A549 (cell line): ENCODE data around the gene F2R. TPM values are rescaled to one million over a fixed set of nuclear protein-coding genes. Genes with fewer than 3 reads are reported as not detected.

Experiments
- ATAC-seq, 2 experiments: fragments of 200-7000 bp in 1 of 2; fragments of >200 bp in 1 of 2; cut with Nextera tagmentation in 1 of 2; cut with Tn5 transposase in 1 of 2; 3 replicates each; pipeline versions ENCODE4 v1.8.0 to v1.9.1; 2018 to 2020; ENCODE audit warnings: mild to moderate bottlenecking in 1 of 2, moderate library complexity in 1 of 2
- CTCF ChIA-PET: fragments of 300-600 bp; sonication (Branson Sonifier 250); formaldehyde crosslinking; extraction: SDS; loops from one replicate; lab custom pipeline; 2021; ENCODE audit warnings: antibody characterized with exemption, inconsistent platforms; lab: Yijun Ruan, JAX
- POLR2A ChIA-PET: fragments of 350-600 bp; formaldehyde crosslinking; extraction: SDS; loops from one replicate; lab custom pipeline; 2021; ENCODE audit warnings: antibody characterized with exemption, inconsistent platforms; lab: Yijun Ruan, JAX
- DNase-seq, 2 experiments: peaks; one replicate each; pipeline versions ENCODE4 v3.0.0 to v3.0.0-alpha.2; 2011 to 2016; ENCODE audit warnings: low read depth in 1 of 2, low spot score in 1 of 2
- FAIRE-seq: peaks from 2 replicates; lab custom pipeline; 2011; peaks lifted over from hg19 to GRCh38; lab: Jason Lieb, UNC
- H3K27ac ChIP-seq, 2 experiments: fragments of >200 bp; sonication (Bioruptor Twin); formaldehyde crosslinking; 3 replicates each; pipeline ENCODE4 v1.5.1; 2016 to 2017
- H3K4me1 ChIP-seq: fragments of >200 bp; sonication (Bioruptor Twin); formaldehyde crosslinking; 3 replicates; pipeline ENCODE4 v1.6.1; 2016
- H3K4me2 ChIP-seq: fragments of >200 bp; sonication (Bioruptor Twin); formaldehyde crosslinking; 3 replicates; pipeline ENCODE4 v1.6.1; 2016
- H3K4me3 ChIP-seq: fragments of >200 bp; sonication (Bioruptor Twin); formaldehyde crosslinking; 3 replicates; pipeline ENCODE4 v1.5.1; 2016
- H3K9me3 ChIP-seq: fragments of >200 bp; sonication (Bioruptor Twin); formaldehyde crosslinking; 3 replicates; pipeline ENCODE4 v1.6.1; 2016
- BHLHE40 ChIP-seq: IDR thresholded peaks from 2 replicates; pipeline ENCODE4 v1.6.1; 2012; ENCODE audit warnings: low read depth, low read length, inconsistent platforms
- CEBPB ChIP-seq, 2 experiments: fragments of >200 bp in 1 of 2; sonication (Bioruptor Twin) in 1 of 2; formaldehyde crosslinking in 1 of 2; IDR thresholded peaks; 2 replicates each; pipeline ENCODE4 v1.6.1; 2012 to 2016
- EHF ChIP-seq: fragments of 250-450 bp; sonication (Bioruptor Pico); IDR thresholded peaks from 2 replicates; pipeline ENCODE4 v1.5.0; 2020; ENCODE audit warnings: mild to moderate bottlenecking
- FOSB ChIP-seq: fragments of 250-450 bp; sonication (Bioruptor Pico); IDR thresholded peaks from 2 replicates; pipeline ENCODE4 v1.5.0; 2020; ENCODE audit warnings: mild to moderate bottlenecking, moderate library complexity
- FOXS1 ChIP-seq: fragments of 250-450 bp; sonication (Bioruptor Pico); IDR thresholded peaks from 2 replicates; pipeline ENCODE4 v1.5.0; 2020; ENCODE audit warnings: mild to moderate bottlenecking, moderate library complexity
- HDAC2 ChIP-seq: fragments of 200-600 bp; sonication (generic); IDR thresholded peaks from 2 replicates; pipeline ENCODE4 v1.6.1; 2016
- HEYL ChIP-seq: fragments of 250-450 bp; sonication (Bioruptor Pico); IDR thresholded peaks from 2 replicates; pipeline ENCODE4 v1.8.0; 2021; ENCODE audit warnings: mild to moderate bottlenecking, moderate library complexity
- JUNB ChIP-seq: fragments of >200 bp; sonication (Bioruptor Twin); formaldehyde crosslinking; IDR thresholded peaks from 2 replicates; pipeline ENCODE4 v1.6.1; 2016
- KDM5A ChIP-seq: fragments of 200-600 bp; sonication (generic); IDR thresholded peaks from 2 replicates; pipeline ENCODE4 v1.6.1; 2016; ENCODE audit warnings: antibody characterized with exemption, mild to moderate bottlenecking
- MAZ ChIP-seq: fragments of 150-350 bp; IDR thresholded peaks from 2 replicates; pipeline ENCODE4 v1.6.1; 2014; ENCODE audit warnings: antibody characterized with exemption, low read depth, low read length, borderline replicate concordance
- MYC ChIP-seq: IDR thresholded peaks from 2 replicates; pipeline ENCODE4 v1.6.1; 2012; ENCODE audit warnings: mild to moderate bottlenecking, inconsistent platforms, low read length, improper control_type of control experiment, borderline replicate concordance
- NFE2L2 ChIP-seq: fragments of 150-350 bp; conservative IDR thresholded peaks from 2 replicates; pipeline ENCODE4 v1.6.1; 2014; ENCODE audit warnings: low read length
- NPAS2 ChIP-seq: fragments of 250-450 bp; sonication (Bioruptor Pico); IDR thresholded peaks from 2 replicates; pipeline ENCODE4 v1.8.0; 2022; ENCODE audit warnings: mild to moderate bottlenecking, moderate library complexity, borderline replicate concordance
- PBX3 ChIP-seq: IDR thresholded peaks from 2 replicates; pipeline ENCODE4 v1.6.1; 2012
- RAD21 ChIP-seq, 2 experiments: fragments of >200 bp in 1 of 2; sonication (Bioruptor Twin) in 1 of 2; formaldehyde crosslinking in 1 of 2; IDR thresholded peaks in 1 of 2; conservative IDR thresholded peaks in 1 of 2; 2 replicates in 1 of 2; 3 replicates in 1 of 2; pipeline ENCODE4 v1.6.1; 2012 to 2018; ENCODE audit warnings: inconsistent platforms in 1 of 2
- RCOR1 ChIP-seq: fragments of 150-350 bp; IDR thresholded peaks from 2 replicates; pipeline ENCODE4 v1.6.1; 2014; ENCODE audit warnings: antibody characterized with exemption, low read length, low read depth
- REST ChIP-seq: fragments of 200-600 bp; sonication (generic); IDR thresholded peaks from 2 replicates; pipeline ENCODE4 v1.6.1; 2016; ENCODE audit warnings: antibody characterized with exemption, mild to moderate bottlenecking, moderate library complexity
- RFX5 ChIP-seq: fragments of 450-650 bp; IDR thresholded peaks from 2 replicates; pipeline ENCODE4 v1.7.1; 2014; ENCODE audit warnings: antibody characterized with exemption, mild to moderate bottlenecking, moderate library complexity
- RNF2 ChIP-seq: fragments of 200-600 bp; sonication (generic); IDR thresholded peaks from 2 replicates; pipeline ENCODE4 v1.6.1; 2016; ENCODE audit warnings: low read depth, mild to moderate bottlenecking, antibody characterized with exemption, moderate library complexity, borderline replicate concordance
- TP53 ChIP-seq: fragments of 250-450 bp; sonication (Bioruptor Pico); IDR thresholded peaks from 2 replicates; pipeline ENCODE4 v1.5.0; 2021; ENCODE audit warnings: mild to moderate bottlenecking, moderate library complexity
- USF2 ChIP-seq: fragments of 450-650 bp; IDR thresholded peaks from 2 replicates; pipeline ENCODE4 v1.6.1; 2014; ENCODE audit warnings: antibody characterized with exemption
- ZC3H11A ChIP-seq: fragments of 450-650 bp; IDR thresholded peaks from 2 replicates; pipeline ENCODE4 v1.6.1; 2014; ENCODE audit warnings: antibody characterized with exemption, mild to moderate bottlenecking
- ZNF302 ChIP-seq: fragments of 250-450 bp; sonication (Bioruptor Pico); IDR thresholded peaks from 2 replicates; pipeline ENCODE4 v1.9.0; 2021; ENCODE audit warnings: inconsistent platforms, mild to moderate bottlenecking, moderate library complexity
- ZSCAN20 ChIP-seq: fragments of 250-450 bp; sonication (Bioruptor Pico); IDR thresholded peaks from 2 replicates; pipeline ENCODE4 v1.8.0; 2022; ENCODE audit warnings: mild to moderate bottlenecking, moderate library complexity
- whole genome bisulfite sequencing: methylation state at CpG from one replicate; pipeline ENCODE4 v1.1.6; 2017; ENCODE audit errors: missing lambda C conversion rate; 5-methylcytosine and 5-hydroxymethylcytosine counted together
- polyA plus RNA-seq, 4 experiments: library from polyadenylated mRNA; depleted of rRNA in 3 of 4; stranded (reverse); fragments of >200 nt; fragmentation: RNase III in 1 of 4; extraction: RNeasy Plus Mini Kit Qiagen cat#74134 plus additional on column Dnase treatment in 1 of 4; gene quantifications; 2 replicates in 3 of 4; 3 replicates in 1 of 4; pipeline ENCODE4 v1.2.3, GENCODE V29; 2011 to 2017
- TF ChIP-seq, protein P1 (sequence below): fragments of >200 bp; sonication (Bioruptor Twin); formaldehyde crosslinking; IDR thresholded peaks from 3 replicates; pipeline ENCODE4 v1.5.1; 2016
- TF ChIP-seq, protein P2 (sequence below): IDR thresholded peaks from 2 replicates; pipeline ENCODE4 v1.6.1; 2012; ENCODE audit warnings: low read depth, borderline replicate concordance
- TF ChIP-seq, protein P3 (sequence below): fragments of 250-450 bp; sonication (Bioruptor Pico); IDR thresholded peaks from 2 replicates; pipeline ENCODE4 v1.5.0; 2021; ENCODE audit warnings: mild to moderate bottlenecking, moderate library complexity, borderline replicate concordance

Gene F2R
- polyA plus RNA-seq, 2 of the 4 experiments (the other 2 are of a cell fraction), result 30.4 to 114 TPM

DNA sequence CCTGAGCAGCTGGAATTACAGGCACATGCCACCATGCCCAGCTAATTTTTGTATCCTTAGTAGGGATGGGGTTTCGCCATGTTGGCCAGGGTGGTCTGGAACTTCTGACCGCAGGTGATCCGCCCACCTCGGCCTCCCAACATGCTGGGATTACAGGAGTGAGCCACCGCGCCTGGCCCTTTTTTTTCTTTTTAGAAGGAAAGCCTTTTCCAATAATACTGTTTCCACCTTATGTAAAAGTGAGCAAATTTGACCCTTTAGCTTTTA is 23.7 kb upstream of the F2R start:
- H3K4me1 ChIP-seq, result peaks cover 31% of the 10 kb centered on the region
- H3K4me2 ChIP-seq, result no peak overlapping the region
- no peaks in the 10 kb centered on the region for H3K9me3 ChIP-seq
- TF ChIP-seq ZSCAN20 (CRISPR knock-in tag) (no peak), RNF2 (no peak), BHLHE40 (no peak), ZC3H11A (no peak), RCOR1 (no peak), CEBPB (IDR thresholded peaks at IDR 0.05) (no peak), JUNB (no peak), KDM5A (no peak), RAD21 (conservative IDR thresholded peaks at IDR 0.05 in 1 of 2, IDR thresholded peaks at IDR 0.05 in 1 of 2) (no peak), EHF (CRISPR knock-in tag) (no peak), PBX3 (no peak), FOXS1 (CRISPR knock-in tag) (no peak), TP53 (CRISPR knock-in tag) (no peak), HDAC2 (no peak), MYC (no peak), MAZ (no peak), REST (no peak)
- TF ChIP-seq, protein P1, sequence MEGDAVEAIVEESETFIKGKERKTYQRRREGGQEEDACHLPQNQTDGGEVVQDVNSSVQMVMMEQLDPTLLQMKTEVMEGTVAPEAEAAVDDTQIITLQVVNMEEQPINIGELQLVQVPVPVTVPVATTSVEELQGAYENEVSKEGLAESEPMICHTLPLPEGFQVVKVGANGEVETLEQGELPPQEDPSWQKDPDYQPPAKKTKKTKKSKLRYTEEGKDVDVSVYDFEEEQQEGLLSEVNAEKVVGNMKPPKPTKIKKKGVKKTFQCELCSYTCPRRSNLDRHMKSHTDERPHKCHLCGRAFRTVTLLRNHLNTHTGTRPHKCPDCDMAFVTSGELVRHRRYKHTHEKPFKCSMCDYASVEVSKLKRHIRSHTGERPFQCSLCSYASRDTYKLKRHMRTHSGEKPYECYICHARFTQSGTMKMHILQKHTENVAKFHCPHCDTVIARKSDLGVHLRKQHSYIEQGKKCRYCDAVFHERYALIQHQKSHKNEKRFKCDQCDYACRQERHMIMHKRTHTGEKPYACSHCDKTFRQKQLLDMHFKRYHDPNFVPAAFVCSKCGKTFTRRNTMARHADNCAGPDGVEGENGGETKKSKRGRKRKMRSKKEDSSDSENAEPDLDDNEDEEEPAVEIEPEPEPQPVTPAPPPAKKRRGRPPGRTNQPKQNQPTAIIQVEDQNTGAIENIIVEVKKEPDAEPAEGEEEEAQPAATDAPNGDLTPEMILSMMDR, result no peak
- TF ChIP-seq, protein P2, sequence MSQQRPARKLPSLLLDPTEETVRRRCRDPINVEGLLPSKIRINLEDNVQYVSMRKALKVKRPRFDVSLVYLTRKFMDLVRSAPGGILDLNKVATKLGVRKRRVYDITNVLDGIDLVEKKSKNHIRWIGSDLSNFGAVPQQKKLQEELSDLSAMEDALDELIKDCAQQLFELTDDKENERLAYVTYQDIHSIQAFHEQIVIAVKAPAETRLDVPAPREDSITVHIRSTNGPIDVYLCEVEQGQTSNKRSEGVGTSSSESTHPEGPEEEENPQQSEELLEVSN, result no peak
- H3K27ac ChIP-seq, result peak overlapping the region in 1 of 2 experiments; percentile 40; a peak in 1 of 6 replicates
- H3K4me3 ChIP-seq, result no peak overlapping the region
- FAIRE-seq (no peak), ATAC-seq (no peak), DNase-seq (no peak)
- CTCF ChIA-PET, result interaction anchor here (1.0 to 1.4 kb wide), 2 partner anchors 8 to 69 kb away, joined by 3 read pairs; no protein-coding TSS in a partner anchor
- WGBS, result 98% methylated on average over 6 of the region's 6 CpGs
- POLR2A ChIA-PET, result no interaction called here

DNA sequence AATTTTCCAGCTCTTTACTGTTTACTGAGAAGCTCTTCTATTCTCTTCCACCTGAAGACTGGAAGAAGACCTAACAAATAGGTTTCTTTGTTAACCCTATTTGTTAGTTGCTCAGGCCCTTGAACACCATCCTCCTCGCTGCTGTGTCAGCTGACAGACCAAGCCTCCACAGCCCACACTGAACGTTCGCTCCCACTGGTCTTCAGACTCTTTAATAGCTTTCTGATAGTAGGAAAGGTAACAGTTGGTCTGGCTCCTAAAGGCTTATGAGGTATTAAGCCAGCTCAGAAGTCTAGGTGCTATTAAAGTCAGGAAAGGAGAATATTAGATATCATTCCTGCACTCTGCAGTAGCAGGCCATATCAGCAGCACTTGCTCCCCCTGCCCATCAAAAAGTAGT is 23.3 kb upstream of the F2R start:
- no peak overlapping the region for H3K4me3 ChIP-seq
- TF ChIP-seq NPAS2 (no peak), KDM5A (no peak), FOSB (CRISPR knock-in tag) (no peak), PBX3 (no peak), RFX5 (no peak), HEYL (CRISPR knock-in tag) (no peak), RCOR1 (no peak), NFE2L2 (no peak), EHF (CRISPR knock-in tag) (no peak), HDAC2 (no peak), TP53 (CRISPR knock-in tag) (no peak), ZNF302 (no peak), JUNB (no peak), USF2 (no peak)
- TF ChIP-seq, protein P3, sequence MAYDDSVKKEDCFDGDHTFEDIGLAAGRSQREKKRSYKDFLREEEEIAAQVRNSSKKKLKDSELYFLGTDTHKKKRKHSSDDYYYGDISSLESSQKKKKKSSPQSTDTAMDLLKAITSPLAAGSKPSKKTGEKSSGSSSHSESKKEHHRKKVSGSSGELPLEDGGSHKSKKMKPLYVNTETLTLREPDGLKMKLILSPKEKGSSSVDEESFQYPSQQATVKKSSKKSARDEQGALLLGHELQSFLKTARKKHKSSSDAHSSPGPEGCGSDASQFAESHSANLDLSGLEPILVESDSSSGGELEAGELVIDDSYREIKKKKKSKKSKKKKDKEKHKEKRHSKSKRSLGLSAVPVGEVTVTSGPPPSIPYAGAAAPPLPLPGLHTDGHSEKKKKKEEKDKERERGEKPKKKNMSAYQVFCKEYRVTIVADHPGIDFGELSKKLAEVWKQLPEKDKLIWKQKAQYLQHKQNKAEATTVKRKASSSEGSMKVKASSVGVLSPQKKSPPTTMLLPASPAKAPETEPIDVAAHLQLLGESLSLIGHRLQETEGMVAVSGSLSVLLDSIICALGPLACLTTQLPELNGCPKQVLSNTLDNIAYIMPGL (CRISPR knock-in tag), result no peak

More for the DNA sequence above, 23.3 kb upstream of the F2R start:
- Histone ChIP-seq H3K4me2 (no peak overlapping the region), H3K27ac (peak overlapping the region in 1 of 2 experiments; percentile 40; a peak in 1 of 6 replicates), H3K9me3 (no peaks in the 10 kb centered on the region), H3K4me1 (peaks cover 31% of the 10 kb centered on the region)
- no peak for DNase-seq
- ChIA-PET CTCF (interaction anchor here (1.0 to 1.4 kb wide), 3 partner anchors 8 to 69 kb away, joined by 3 read pairs; no protein-coding TSS in a partner anchor), POLR2A (no interaction called here)
- no peak for FAIRE-seq
- WGBS, result 92% methylated on average over 3 of the region's 3 CpGs
- no peak for ATAC-seq
